CD14-positive monocyte (primary cell): ENCODE results near the gene C16orf82. TPM values are rescaled to one million over a fixed set of nuclear protein-coding genes. Genes with fewer than 3 reads are reported as not detected.

Experiments
- DNase-seq, 3 donors: peaks; one replicate each; pipeline ENCODE4 v3.0.0-alpha.2; 2011 to 2022
- H2AFZ ChIP-seq: 2 replicates; pipeline ENCODE4 v1.6.0; 2012; ENCODE audit warnings: mild to moderate bottlenecking, low read depth, low read length, inconsistent platforms; ENCODE audit not compliant: insufficient read depth, poor library complexity, severe bottlenecking
- H3K27ac ChIP-seq, 2 donors: 1 replicate in 1 of 2; 2 replicates in 1 of 2; pipeline ENCODE4 v1.5.1; 2012 to 2013; ENCODE audit warnings: low read length in 2 of 2, control low read depth in 1 of 2, inconsistent platforms in 1 of 2, low read depth in 1 of 2, mild to moderate bottlenecking in 1 of 2
- H3K27me3 ChIP-seq, 2 donors: one replicate each; pipeline versions ENCODE4 v1.6.0 to v1.6.1; 2011 to 2013; ENCODE audit warnings: low read length in 2 of 2; ENCODE audit not compliant: control insufficient read depth in 2 of 2, insufficient read depth in 2 of 2
- H3K36me3 ChIP-seq, 2 donors: replicated peaks in 1 of 2; 1 replicate in 1 of 2; 2 replicates in 1 of 2; pipeline versions ENCODE4 v1.5.1 to v1.6.1; 2012 to 2013; ENCODE audit warnings: low read length in 2 of 2, control low read depth in 1 of 2, inconsistent platforms in 1 of 2, mild to moderate bottlenecking in 1 of 2; ENCODE audit not compliant: insufficient read depth in 2 of 2, control insufficient read depth in 1 of 2
- H3K4me1 ChIP-seq, 2 donors: 1 replicate in 1 of 2; 2 replicates in 1 of 2; pipeline versions ENCODE4 v1.5.1 to v1.6.1; 2012 to 2013; ENCODE audit warnings: low read length in 2 of 2, control low read depth in 1 of 2, inconsistent platforms in 1 of 2, mild to moderate bottlenecking in 1 of 2, moderate library complexity in 1 of 2; ENCODE audit not compliant: insufficient read depth in 2 of 2, control insufficient read depth in 1 of 2
- H3K4me2 ChIP-seq: replicated peaks from 2 replicates; pipeline ENCODE3; 2012; ENCODE audit warnings: low read length, moderate library complexity, mild to moderate bottlenecking; ENCODE audit not compliant: poor library complexity, severe bottlenecking; ENCODE audit errors: extremely low read depth
- H3K4me3 ChIP-seq, 3 experiments: fragments of 200-600 bp in 1 of 3; sonication (generic) in 1 of 3; replicated peaks in 1 of 3; 1 replicate in 2 of 3; 2 replicates in 1 of 3; pipeline ENCODE4 v1.5.1; 2011 to 2013; ENCODE audit warnings: low read length in 3 of 3, mild to moderate bottlenecking in 3 of 3, control low read depth in 2 of 3, low read depth in 2 of 3, inconsistent platforms in 1 of 3, moderate library complexity in 1 of 3
- H3K79me2 ChIP-seq: 2 replicates; pipeline ENCODE4 v1.6.0; 2012; ENCODE audit warnings: mild to moderate bottlenecking, control low read depth, inconsistent platforms, low read length, moderate library complexity; ENCODE audit not compliant: insufficient read depth
- H3K9ac ChIP-seq: 2 replicates; pipeline ENCODE4 v1.6.0; 2017; ENCODE audit warnings: low read length, mild to moderate bottlenecking; ENCODE audit not compliant: insufficient read depth, poor library complexity, severe bottlenecking
- H3K9me3 ChIP-seq, 2 donors: replicated peaks in 1 of 2; 1 replicate in 1 of 2; 2 replicates in 1 of 2; pipeline versions ENCODE4 v1.5.1 to v1.6.1; 2012 to 2013; ENCODE audit warnings: low read length in 2 of 2, control low read depth in 1 of 2; ENCODE audit not compliant: control insufficient read depth in 1 of 2, insufficient read depth in 1 of 2
- H4K20me1 ChIP-seq: 2 replicates; pipeline ENCODE4 v1.6.0; 2012; ENCODE audit warnings: mild to moderate bottlenecking, low read length, control low read depth, moderate library complexity; ENCODE audit not compliant: insufficient read depth
- H3K27ac Mint-ChIP-seq, 7 donors: one replicate each; pipeline ENCODE4 v1.8.0; 2020; ENCODE audit warnings: mild to moderate bottlenecking in 7 of 7, mixed read lengths in 7 of 7, moderate library complexity in 6 of 7, inconsistent platforms in 2 of 7
- H3K27me3 Mint-ChIP-seq, 3 donors: one replicate each; pipeline ENCODE4 v1.8.0; 2021 to 2022; ENCODE audit warnings: low read depth in 3 of 3, mild to moderate bottlenecking in 3 of 3, mixed read lengths in 3 of 3, moderate library complexity in 3 of 3, inconsistent platforms in 1 of 3
- H3K36me3 Mint-ChIP-seq, 2 donors: one replicate each; pipeline ENCODE4 v1.8.0; 2020; ENCODE audit warnings: mixed read lengths in 2 of 2, inconsistent platforms in 1 of 2, mild to moderate bottlenecking in 1 of 2
- H3K4me1 Mint-ChIP-seq: one replicate; pipeline ENCODE4 v1.8.0; 2020; ENCODE audit warnings: mild to moderate bottlenecking, mixed read lengths
- H3K4me3 Mint-ChIP-seq, 2 donors: one replicate each; pipeline ENCODE4 v1.8.0; 2020; ENCODE audit warnings: mild to moderate bottlenecking in 2 of 2, mixed read lengths in 2 of 2, moderate library complexity in 1 of 2
- H3K9me3 Mint-ChIP-seq, 7 donors: one replicate each; pipeline ENCODE4 v1.8.0; 2020 to 2022; ENCODE audit warnings: mixed read lengths in 7 of 7, mild to moderate bottlenecking in 6 of 7, moderate library complexity in 6 of 7, inconsistent platforms in 2 of 7
- WGBS: methylation state at CpG from one replicate; pipeline ENCODE4 v1.1.5; 2013; ENCODE audit warnings: missing lambda C conversion rate; ENCODE audit not compliant: insufficient coverage; 5-methylcytosine and 5-hydroxymethylcytosine counted together
- intact Hi-C, 2 donors: fragments of 100-400 bp; cut with micrococcal nuclease; formaldehyde crosslinking; loops; one replicate each; pipeline versions ENCODE4 v1.15.0 to v1.15.1; 2023
- polyA minus RNA-seq: library from RNA; depleted of rRNA, polyadenylated mRNA; stranded (reverse); fragments of >200 nt; gene quantifications from 2 replicates; pipeline ENCODE4 v1.2.3, GENCODE V29; 2012
- polyA plus RNA-seq, 3 donors: library from polyadenylated mRNA; depleted of rRNA in 1 of 3; unstranded in 2 of 3; stranded (reverse) in 1 of 3; fragments of 300-500 nt in 2 of 3; fragments of >200 nt in 1 of 3; fragmentation: Illumina TruSeq in 2 of 3; gene quantifications; 1 replicate in 2 of 3; 2 replicates in 1 of 3; pipeline ENCODE4 v1.2.3, GENCODE V29; 2012 to 2021
- total RNA-seq, 12 experiments: library from RNA in 1 of 12; stranded (reverse) in 1 of 12; fragments of 120-200 nt in 1 of 12; gene quantifications; one replicate each; pipeline ENCODE4 v1.2.4 and lab custom pipeline; 2013 to 2026; ENCODE audit warnings: mixed read lengths in 6 of 12, inconsistent platforms in 1 of 12
- TF ChIP-seq, protein P1 (sequence below): fragments of 200-600 bp; IDR thresholded peaks from one replicate; pipeline ENCODE4 v1.8.0; 2022; ENCODE audit warnings: antibody characterized with exemption, mild to moderate bottlenecking

Gene C16orf82
- not detected for total RNA-seq (2013)
- not detected for polyA plus RNA-seq
- not detected in 2 replicates for polyA minus RNA-seq
- 0 to 0.12 (median 0) reads per million in 11 experiments for total RNA-seq (lab: John Stamatoyannopoulos, UW)

DNA sequence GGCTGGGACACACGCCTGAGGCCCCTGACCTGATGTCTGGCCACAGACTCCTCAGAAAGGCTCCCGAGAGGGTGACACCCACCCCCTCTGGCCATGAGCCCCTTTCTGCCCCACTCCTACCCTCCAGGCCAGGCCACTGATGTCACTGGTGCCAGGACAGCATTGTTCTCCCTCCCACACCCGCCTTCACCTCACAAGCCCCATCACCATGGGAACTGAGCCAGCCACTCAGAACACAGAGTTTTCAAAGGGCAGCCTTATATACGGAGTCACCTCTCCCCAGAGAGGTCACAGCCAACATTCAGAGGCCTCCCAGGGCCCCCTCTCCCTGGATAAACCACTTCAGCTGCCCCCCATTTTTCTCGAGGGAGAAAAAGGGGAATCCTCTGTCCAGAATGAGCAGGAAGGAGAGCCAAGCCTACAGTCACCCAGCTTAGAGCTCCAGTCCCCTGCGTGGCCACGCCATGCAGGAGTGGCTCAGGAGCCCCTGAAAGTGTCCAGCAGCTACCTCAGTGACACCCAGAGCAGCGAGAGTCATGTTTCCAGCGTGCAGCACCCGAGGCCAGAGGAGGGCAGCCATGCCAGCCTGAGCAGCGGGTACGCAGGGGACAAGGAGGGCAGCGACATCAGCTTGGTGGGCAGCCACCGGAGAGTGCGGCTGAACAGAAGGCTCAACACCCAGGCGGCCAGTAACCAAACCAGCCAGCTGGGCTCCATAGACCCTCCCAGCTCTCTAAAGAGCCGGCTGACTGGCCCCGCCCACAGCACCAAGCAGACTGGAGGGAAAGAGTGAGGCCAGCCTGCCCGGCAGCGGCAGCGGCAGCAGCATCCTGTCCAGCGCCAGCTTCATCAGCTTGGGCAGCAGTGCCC is at the start of gene C16orf82:
Gene C16orf82, plus strand, starts transcription at position 260 of the 870 bp plus-strand sequence.
- no peaks in the 10 kb centered on the region for H3K36me3 ChIP-seq
- H3K27me3 Mint-ChIP-seq = peaks cover 3 to 16% (median 15%) of the 10 kb centered on the region in 3 donors
- intact Hi-C loops = no loop called here

DNA sequence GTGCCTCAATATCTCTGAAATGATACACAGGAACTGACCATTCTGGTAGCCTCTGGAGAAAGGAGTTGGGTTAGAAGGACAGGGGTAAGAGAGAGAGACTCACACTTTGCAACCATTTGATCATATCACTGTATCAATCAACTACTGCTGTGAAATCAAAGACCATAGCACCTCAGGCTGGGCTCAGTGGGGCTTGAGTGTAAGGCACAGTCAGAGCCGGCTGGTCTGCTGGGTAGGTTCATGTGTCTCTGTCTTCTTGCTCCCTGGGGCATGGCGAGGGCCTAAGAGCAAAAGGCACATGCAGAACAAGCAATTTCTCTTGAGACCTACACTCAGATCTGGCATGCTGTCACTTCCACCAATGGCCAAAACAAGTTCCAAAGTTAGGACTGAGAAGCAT is 46.7 kb upstream of the C16orf82 start:
- WGBS = 88% methylated on average over 1 of the region's 2 CpGs
- Histone ChIP-seq H3K4me3 (no peak overlapping the region), H4K20me1 (no peaks in the 10 kb centered on the region), H3K27me3 (no peaks in the 10 kb centered on the region), H3K4me1 (no peaks in the 10 kb centered on the region), H3K79me2 (no peaks in the 10 kb centered on the region), H3K9ac (no peak overlapping the region), H2AFZ (no peak overlapping the region), H3K36me3 (no peaks in the 10 kb centered on the region), H3K9me3 (no peaks in the 10 kb centered on the region), H3K27ac (no peak overlapping the region), H3K4me2 (no peak overlapping the region)
- H3K9me3 Mint-ChIP-seq = peaks cover 0 to 13% (median 4%) of the 10 kb centered on the region in 7 donors
- no peaks in the 10 kb centered on the region for H3K36me3 Mint-ChIP-seq
- H3K27ac Mint-ChIP-seq = no peak overlapping the region
- TF ChIP-seq, protein P1, sequence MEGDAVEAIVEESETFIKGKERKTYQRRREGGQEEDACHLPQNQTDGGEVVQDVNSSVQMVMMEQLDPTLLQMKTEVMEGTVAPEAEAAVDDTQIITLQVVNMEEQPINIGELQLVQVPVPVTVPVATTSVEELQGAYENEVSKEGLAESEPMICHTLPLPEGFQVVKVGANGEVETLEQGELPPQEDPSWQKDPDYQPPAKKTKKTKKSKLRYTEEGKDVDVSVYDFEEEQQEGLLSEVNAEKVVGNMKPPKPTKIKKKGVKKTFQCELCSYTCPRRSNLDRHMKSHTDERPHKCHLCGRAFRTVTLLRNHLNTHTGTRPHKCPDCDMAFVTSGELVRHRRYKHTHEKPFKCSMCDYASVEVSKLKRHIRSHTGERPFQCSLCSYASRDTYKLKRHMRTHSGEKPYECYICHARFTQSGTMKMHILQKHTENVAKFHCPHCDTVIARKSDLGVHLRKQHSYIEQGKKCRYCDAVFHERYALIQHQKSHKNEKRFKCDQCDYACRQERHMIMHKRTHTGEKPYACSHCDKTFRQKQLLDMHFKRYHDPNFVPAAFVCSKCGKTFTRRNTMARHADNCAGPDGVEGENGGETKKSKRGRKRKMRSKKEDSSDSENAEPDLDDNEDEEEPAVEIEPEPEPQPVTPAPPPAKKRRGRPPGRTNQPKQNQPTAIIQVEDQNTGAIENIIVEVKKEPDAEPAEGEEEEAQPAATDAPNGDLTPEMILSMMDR = no peak
- intact Hi-C loops = no loop called here
- no peak for DNase-seq
- H3K4me1 Mint-ChIP-seq = peaks cover 3% of the 10 kb centered on the region
- H3K4me3 Mint-ChIP-seq = no peak overlapping the region
- H3K27me3 Mint-ChIP-seq = peaks cover 1 to 5% (median 5%) of the 10 kb centered on the region in 3 donors

More for the DNA sequence above, at the start of gene C16orf82:
- Histone ChIP-seq H2AFZ (no peak within 1 kb of the TSS), H3K9ac (no peak within 1 kb of the TSS), H3K4me2 (no peak within 1 kb of the TSS), H3K9me3 (no peaks in the 10 kb centered on the region), H3K27ac (no peak within 1 kb of the TSS), H3K79me2 (no peaks in the 10 kb centered on the region), H3K27me3 (no peaks in the 10 kb centered on the region), H3K4me3 (no peak within 1 kb of the TSS), H4K20me1 (no peaks in the 10 kb centered on the region), H3K4me1 (no peaks in the 10 kb centered on the region)
- peaks cover 0 to 4% (median 0%) of the 10 kb centered on the region in 7 donors for H3K9me3 Mint-ChIP-seq
- H3K36me3 Mint-ChIP-seq = no peaks in the 10 kb centered on the region
- H3K4me1 Mint-ChIP-seq = no peaks in the 10 kb centered on the region
- no peak for DNase-seq
- H3K4me3 Mint-ChIP-seq = no peak within 1 kb of the TSS
- 55% methylated on average over 20 of the region's 22 CpGs for WGBS
- TF ChIP-seq, protein P1 = no peak
- H3K27ac Mint-ChIP-seq = no peak within 1 kb of the TSS
